M059J (cell line): ENCODE measurements around the gene RAB30. TPM values are rescaled to one million over a fixed set of nuclear protein-coding genes. Genes with fewer than 3 reads are reported as not detected.
"Not testable (repeated sequence)": the region's sequence is repeated elsewhere in the genome, so short reads cannot be mapped to it uniquely, and the experiment has no call there.

ENCODE experiments used
- DNase-seq: peaks from one replicate; pipeline ENCODE4 v3.0.0-alpha.2; 2012; ENCODE audit warnings: low read depth
- total RNA-seq: library from RNA; depleted of rRNA; stranded (reverse); fragments of >200 nt; shearing (Covaris generic); gene quantifications from 2 replicates; pipeline ENCODE4 v1.2.3, GENCODE V29; 2014; rRNA removed

The RAB30 gene
- total RNA-seq, 1 experiment from 2014 or later: 12.2 TPM

GRCh38 chr11:82944198-82944597 is 127.5 kb downstream of the RAB30 start:
- DNase-seq: no peak

GRCh38 chr11:82943430-82943829 is 128.3 kb downstream of the RAB30 start:
- DNase-seq: not testable (repeated sequence)

GRCh38 chr11:82942376-82942775 is 129.3 kb downstream of the RAB30 start:
- no peak for DNase-seq

- DNase-seq: no peak
These were observed 132.2 kb downstream of the RAB30 start for GRCh38 chr11:82939456-82939855.

- no peak for DNase-seq
These were observed 134.1 kb downstream of the RAB30 start for GRCh38 chr11:82937554-82937953.

- DNase-seq: no peak
These were observed 135.4 kb downstream of the RAB30 start for GRCh38 chr11:82936261-82936660.

GRCh38 chr11:82932564-82932963 is 139.1 kb downstream of the RAB30 start:
- no peak for DNase-seq

- DNase-seq: no peak
These were observed 141.0 kb downstream of the RAB30 start for GRCh38 chr11:82930734-82931133.

GRCh38 chr11:82930229-82930628 is 141.5 kb downstream of the RAB30 start:
- DNase-seq: no peak

GRCh38 chr11:82929121-82929520 is 142.6 kb downstream of the RAB30 start:
- DNase-seq: no peak

GRCh38 chr11:82927264-82927880 is 144.3 kb downstream of the RAB30 start:
- peak; percentile 68 for DNase-seq

- DNase-seq: no peak
These were observed 147.0 kb downstream of the RAB30 start for GRCh38 chr11:82924522-82925224.

Other genes with a start within 250 kb of the RAB30 start
- 64.6 and 89.6 TPM in 2 replicates for gene PRCP, start 171.5 kb downstream of the RAB30 start, total RNA-seq
- gene DDIAS, start 170.2 kb downstream of the RAB30 start, total RNA-seq: 18.8 and 22.9 TPM in 2 replicates
- gene PCF11, start 85.2 kb upstream of the RAB30 start, total RNA-seq: 16.5 and 25.3 TPM in 2 replicates
- gene ANKRD42, start 121.8 kb upstream of the RAB30 start, total RNA-seq: 5.6 and 8.7 TPM in 2 replicates
- gene CCDC90B, start 214.5 kb upstream of the RAB30 start, total RNA-seq: 57.5 and 71.1 TPM in 2 replicates